Liver (tissue), 3 donors: Measurements from ENCODE around the gene MYO18B.

ENCODE experiments used
- CTCF ChIP-seq: fragments of 150-350 bp; IDR thresholded peaks from 2 replicates; pipeline ENCODE4 v1.5.1; 2017; ENCODE audit warnings: improper control_type of control experiment, low read depth, low read length; ENCODE audit not compliant: missing input control
- SP1 ChIP-seq: IDR thresholded peaks from 2 replicates; pipeline ENCODE4 v1.6.1; 2018; ENCODE audit warnings: antibody characterized with exemption, mild to moderate bottlenecking
- donor health status: healthy.
- donor health status: healthy.

DNA sequence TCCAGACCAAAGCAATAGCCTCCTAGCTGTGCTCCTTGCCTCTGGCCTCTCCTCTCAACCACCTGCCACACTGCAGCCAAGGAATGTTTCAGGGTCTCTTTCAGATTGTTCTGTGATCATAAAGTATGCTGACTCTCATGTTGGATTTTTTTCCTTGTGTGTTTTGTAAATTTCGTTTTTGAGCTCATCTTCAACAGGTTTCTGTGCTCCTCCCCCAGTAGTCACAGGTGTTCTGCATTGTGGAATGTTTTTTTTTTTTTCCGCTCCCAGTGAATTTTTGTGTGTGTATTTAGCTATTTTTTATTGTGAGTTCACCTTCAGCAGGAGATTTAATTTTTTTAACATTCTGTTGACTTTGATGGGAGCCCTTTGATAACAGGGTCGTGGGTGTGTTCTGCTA is 153.7 kb downstream of the MYO18B start:
- no peak for TF ChIP-seq CTCF
- TF ChIP-seq SP1: no peak
